A549 (cell line): ENCODE results near the gene IRX5.

Source experiments
- CHD4 ChIP-seq: fragments of 200-600 bp; sonication (generic); IDR thresholded peaks from 2 replicates; pipeline ENCODE4 v1.6.1; 2016; ENCODE audit warnings: antibody characterized with exemption, mild to moderate bottlenecking, borderline replicate concordance
- EP300 ChIP-seq, 2 experiments: fragments of >200 bp; sonication (Bioruptor Twin); formaldehyde crosslinking; IDR thresholded peaks; 2 replicates in 1 of 2; 3 replicates in 1 of 2; pipeline ENCODE4 v1.6.1; 2016 to 2017
- ESRRA ChIP-seq: fragments of 150-350 bp; IDR thresholded peaks from 2 replicates; pipeline ENCODE4 v1.6.1; 2014; ENCODE audit warnings: mild to moderate bottlenecking, low read length, borderline replicate concordance
- HDAC2 ChIP-seq: fragments of 200-600 bp; sonication (generic); IDR thresholded peaks from 2 replicates; pipeline ENCODE4 v1.6.1; 2016
- KDM1A ChIP-seq: fragments of 200-600 bp; sonication (generic); IDR thresholded peaks from 2 replicates; pipeline ENCODE4 v1.6.1; 2016; ENCODE audit warnings: low read depth, mild to moderate bottlenecking
- KDM5A ChIP-seq: fragments of 200-600 bp; sonication (generic); IDR thresholded peaks from 2 replicates; pipeline ENCODE4 v1.6.1; 2016; ENCODE audit warnings: antibody characterized with exemption, mild to moderate bottlenecking
- MAX ChIP-seq: IDR thresholded peaks from 2 replicates; pipeline ENCODE4 v1.6.1; 2012
- PHF8 ChIP-seq: fragments of 200-600 bp; sonication (generic); IDR thresholded peaks from 2 replicates; pipeline ENCODE4 v1.6.1; 2016; ENCODE audit warnings: low read depth, mild to moderate bottlenecking, antibody characterized with exemption, moderate library complexity, borderline replicate concordance
- POLR2A ChIP-seq: IDR thresholded peaks from 2 replicates; pipeline ENCODE4 v1.6.1; 2012; ENCODE audit warnings: mild to moderate bottlenecking, low read length
- RAD21 ChIP-seq, 2 experiments: fragments of >200 bp in 1 of 2; sonication (Bioruptor Twin) in 1 of 2; formaldehyde crosslinking in 1 of 2; IDR thresholded peaks in 1 of 2; conservative IDR thresholded peaks in 1 of 2; 2 replicates in 1 of 2; 3 replicates in 1 of 2; pipeline ENCODE4 v1.6.1; 2012 to 2018; ENCODE audit warnings: inconsistent platforms in 1 of 2
- REST ChIP-seq: fragments of 200-600 bp; sonication (generic); IDR thresholded peaks from 2 replicates; pipeline ENCODE4 v1.6.1; 2016; ENCODE audit warnings: antibody characterized with exemption, mild to moderate bottlenecking, moderate library complexity
- TF ChIP-seq, protein P1 (sequence below): fragments of >200 bp; sonication (Bioruptor Twin); formaldehyde crosslinking; IDR thresholded peaks from 3 replicates; pipeline ENCODE4 v1.5.1; 2016

DNA sequence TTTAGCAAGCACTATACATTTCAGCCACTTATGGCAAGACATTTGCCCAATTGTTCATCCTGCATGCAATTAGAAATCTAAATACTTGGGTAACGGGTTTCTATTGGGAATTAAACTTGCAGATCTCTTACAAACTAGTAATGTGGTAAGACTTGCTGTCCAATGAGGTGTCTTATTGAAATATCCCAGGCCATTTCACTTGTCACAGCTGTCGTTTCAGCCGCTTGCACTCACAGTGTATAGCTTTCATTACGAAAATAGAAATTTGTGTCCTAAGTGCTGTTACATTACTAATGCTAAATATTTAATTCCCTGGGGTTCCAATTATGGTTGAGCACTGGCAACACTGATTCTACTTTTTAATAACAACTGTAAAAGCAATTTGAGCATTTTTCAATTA is 40.3 kb upstream of the IRX5 start:
- TF ChIP-seq CHD4 = no peak
- TF ChIP-seq KDM5A = no peak
- TF ChIP-seq, protein P1, sequence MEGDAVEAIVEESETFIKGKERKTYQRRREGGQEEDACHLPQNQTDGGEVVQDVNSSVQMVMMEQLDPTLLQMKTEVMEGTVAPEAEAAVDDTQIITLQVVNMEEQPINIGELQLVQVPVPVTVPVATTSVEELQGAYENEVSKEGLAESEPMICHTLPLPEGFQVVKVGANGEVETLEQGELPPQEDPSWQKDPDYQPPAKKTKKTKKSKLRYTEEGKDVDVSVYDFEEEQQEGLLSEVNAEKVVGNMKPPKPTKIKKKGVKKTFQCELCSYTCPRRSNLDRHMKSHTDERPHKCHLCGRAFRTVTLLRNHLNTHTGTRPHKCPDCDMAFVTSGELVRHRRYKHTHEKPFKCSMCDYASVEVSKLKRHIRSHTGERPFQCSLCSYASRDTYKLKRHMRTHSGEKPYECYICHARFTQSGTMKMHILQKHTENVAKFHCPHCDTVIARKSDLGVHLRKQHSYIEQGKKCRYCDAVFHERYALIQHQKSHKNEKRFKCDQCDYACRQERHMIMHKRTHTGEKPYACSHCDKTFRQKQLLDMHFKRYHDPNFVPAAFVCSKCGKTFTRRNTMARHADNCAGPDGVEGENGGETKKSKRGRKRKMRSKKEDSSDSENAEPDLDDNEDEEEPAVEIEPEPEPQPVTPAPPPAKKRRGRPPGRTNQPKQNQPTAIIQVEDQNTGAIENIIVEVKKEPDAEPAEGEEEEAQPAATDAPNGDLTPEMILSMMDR = no peak
- no peak for TF ChIP-seq POLR2A
- no peak for TF ChIP-seq EP300 (IDR thresholded peaks at IDR 0.05)
- TF ChIP-seq HDAC2 = no peak
- TF ChIP-seq MAX = no peak
- TF ChIP-seq RAD21 (conservative IDR thresholded peaks at IDR 0.05 in 1 of 2, IDR thresholded peaks at IDR 0.05 in 1 of 2) = no peak
- no peak for TF ChIP-seq REST
- no peak for TF ChIP-seq PHF8
- TF ChIP-seq KDM1A = no peak
- no peak for TF ChIP-seq ESRRA
